LNCaP clone FGC (cell line): ENCODE data around the gene NFAM1.

Experiments
- DNase-seq: peaks from one replicate; pipeline ENCODE4 v3.0.0-alpha.2; 2011; ENCODE audit warnings: low read depth
- H3K4me3 ChIP-seq: 2 replicates; pipeline ENCODE4 v1.5.1; 2011; ENCODE audit warnings: mild to moderate bottlenecking, low read depth, low read length, control low read depth
- CTCF ChIP-seq: IDR thresholded peaks from 2 replicates; pipeline ENCODE4 v1.5.1; 2012; ENCODE audit warnings: mild to moderate bottlenecking; ENCODE audit not compliant: control insufficient read depth, insufficient read depth; ENCODE audit errors: extremely low read depth

The NFAM1 gene

DNA sequence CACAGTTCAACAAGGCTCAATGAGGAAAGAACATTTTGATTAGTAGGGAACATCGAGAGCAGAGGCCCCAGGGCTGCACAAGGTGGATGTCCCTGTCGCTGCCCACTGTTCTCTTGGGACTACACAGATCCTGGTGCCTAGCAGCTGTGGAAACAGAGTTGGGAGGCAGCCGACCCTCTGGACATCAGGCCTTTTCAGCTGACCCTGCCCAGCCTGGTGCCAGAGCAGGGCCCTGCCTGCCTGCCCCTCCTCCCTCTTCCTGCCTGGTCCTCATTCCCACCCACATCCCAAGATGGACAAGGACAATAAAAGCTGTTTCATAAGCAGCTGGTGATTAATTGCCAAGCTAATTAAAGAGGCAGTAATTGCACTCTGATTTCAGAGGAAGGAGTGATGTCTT lies 60.7 kb downstream of the NFAM1 start:
- no peak for TF ChIP-seq CTCF
- H3K4me3 ChIP-seq = no peak overlapping the region
- no peak for DNase-seq

GRCh38 chr22:42371099-42371498 lies 61.1 kb downstream of the NFAM1 start:
- no peak for TF ChIP-seq CTCF

DNA sequence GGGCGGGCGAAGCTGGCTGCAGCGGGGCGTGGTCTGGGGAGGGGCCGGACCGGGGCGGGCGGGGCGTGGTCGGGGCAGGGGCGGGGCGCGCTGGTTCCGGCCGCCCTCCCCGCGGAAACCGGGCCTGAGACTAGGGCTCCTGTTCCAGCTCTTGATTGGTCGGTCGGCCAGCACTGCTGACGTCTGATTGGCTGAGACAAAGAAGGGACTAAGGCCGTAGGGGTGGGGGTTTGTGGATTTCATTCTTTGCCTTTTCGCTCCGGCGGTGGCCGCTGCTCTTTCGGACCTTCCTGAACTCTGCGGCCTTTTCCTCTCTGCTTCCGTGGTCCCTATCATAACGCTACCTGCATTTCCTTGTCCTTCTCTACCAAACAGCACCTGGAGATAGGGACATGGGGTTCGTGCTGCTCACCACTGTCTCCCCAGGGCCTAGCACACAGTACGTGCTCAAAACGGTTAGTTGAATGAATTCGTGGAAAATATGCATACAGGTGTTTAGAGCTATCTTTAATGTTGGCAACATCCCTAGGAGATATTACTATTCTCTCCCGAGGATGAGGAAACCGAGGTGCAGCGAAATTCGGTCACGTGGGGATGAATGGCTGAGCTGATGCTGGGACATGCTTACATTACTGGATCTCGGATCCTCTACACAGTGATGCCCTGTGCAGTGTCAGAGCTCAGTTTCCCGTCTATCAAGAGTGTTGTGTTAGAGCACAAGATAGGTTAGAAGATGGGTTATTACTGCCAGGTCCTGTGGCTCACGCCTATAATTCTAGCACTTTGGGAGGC lies 62.8 kb downstream of the NFAM1 start:
- no peak for TF ChIP-seq CTCF
- peak overlapping the region; percentile 82 for H3K4me3 ChIP-seq
- DNase-seq = peak; percentile 83

More at GRCh38 chr22:42371099-42371498, 61.1 kb downstream of the NFAM1 start:
- no peak for DNase-seq
- no peak overlapping the region for H3K4me3 ChIP-seq

GRCh38 chr22:42368379-42369249 lies 63.6 kb downstream of the NFAM1 start:
- TF ChIP-seq CTCF = no peak
- peak; percentile 33 for DNase-seq
- H3K4me3 ChIP-seq = peak overlapping the region; percentile 82

GRCh38 chr22:42367980-42368378 lies 64.2 kb downstream of the NFAM1 start:
- peak overlapping the region; percentile 82 for H3K4me3 ChIP-seq
- no peak for TF ChIP-seq CTCF
- no peak for DNase-seq

DNA sequence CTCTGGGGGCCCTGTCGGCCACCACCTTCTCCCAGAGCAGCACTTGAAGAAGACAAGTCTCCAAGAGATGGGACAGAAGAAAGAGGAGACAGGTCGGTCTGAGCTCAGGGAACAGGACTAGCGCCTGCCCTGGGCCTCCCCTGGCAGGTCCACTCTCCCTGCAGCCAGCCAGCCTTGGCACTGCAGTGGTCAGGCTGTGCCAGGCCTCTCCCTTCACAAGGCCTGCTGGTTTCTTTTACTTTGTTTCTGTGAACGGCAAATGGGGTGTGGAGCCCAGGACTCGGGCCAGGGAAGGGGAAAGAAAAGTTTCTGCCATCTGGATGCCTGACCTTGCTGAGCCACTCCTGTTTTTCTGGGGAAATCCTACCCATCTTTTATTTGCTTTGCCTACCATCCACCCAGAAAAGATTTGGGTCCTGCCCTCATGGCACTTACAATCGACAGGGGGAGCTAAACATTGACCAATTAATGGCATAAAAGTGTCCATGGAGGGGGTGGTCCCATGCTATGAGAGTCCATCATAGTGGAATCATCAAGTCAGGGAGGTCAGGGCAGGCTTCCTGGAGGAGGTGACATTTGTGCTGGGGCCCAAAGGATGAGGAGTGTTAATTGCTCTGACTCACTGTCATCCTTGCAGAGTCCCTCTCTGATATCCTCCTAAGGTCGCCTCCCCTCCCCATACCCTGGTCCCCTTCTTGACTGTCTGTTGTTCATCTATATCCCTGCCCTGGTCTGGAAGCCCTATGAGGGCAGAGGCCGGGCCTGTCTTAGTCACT lies 65.2 kb downstream of the NFAM1 start:
- DNase-seq = no peak
- TF ChIP-seq CTCF = no peak
- no peak overlapping the region for H3K4me3 ChIP-seq
